Measurements from ENCODE around the gene FHIP1B.

- TF ChIP-seq FOSL1 (IDR thresholded peaks at IDR 0.05; ENCODE audit: low read depth) (no peak), SRF (IDR thresholded peaks at IDR 0.05; ENCODE audit: low read depth) (no peak), POLR2A (IDR thresholded peaks at IDR 0.05; ENCODE audit: borderline replicate concordance, extremely low read depth, insufficient read depth, insufficient read length) (no peak), ATF3 (IDR thresholded peaks at IDR 0.05) (no peak), MAX (IDR thresholded peaks at IDR 0.05) (no peak)
These were observed 38.0 kb downstream of the FHIP1B start for GRCh38 chr11:6196396-6196795.

Measured in HCT116 (cell line).